Measurements from ENCODE around the gene FGF13. TPM values are rescaled to one million over a fixed set of nuclear protein-coding genes. Genes with fewer than 3 reads are reported as not detected.

The FGF13 gene
- 6.6 TPM for polyA plus RNA-seq (2012; ENCODE audit: insufficient read length, low read depth)

- TF ChIP-seq TAF1 (IDR thresholded peaks at IDR 0.05; ENCODE audit: borderline replicate concordance, insufficient read depth, low read length) (no peak), POLR2AphosphoS5 (IDR thresholded peaks at IDR 0.05; ENCODE audit: low read depth, low read length) (no peak), SIN3A (IDR thresholded peaks at IDR 0.05; ENCODE audit: borderline replicate concordance, insufficient read depth, low read length) (no peak), REST (IDR thresholded peaks at IDR 0.05; ENCODE audit: insufficient read depth in 1 of 2, low read depth in 2 of 2, low read length in 2 of 2) (no peak), FOXP2 (optimal IDR thresholded peaks at IDR 0.05; ENCODE audit: borderline replicate concordance, extremely low read depth, extremely low read length, insufficient read depth) (no peak)
Measured at GRCh38 chrX:138711399-138712347, at the start of gene FGF13. TSS of gene FGF13 (minus strand) at chrX:138711717. CDS start at chrX:138711003, 714 bp downstream.

GRCh38 chrX:138759217-138759943, 47.9 kb upstream of the FGF13 start:
- TF ChIP-seq FOXP2 (optimal IDR thresholded peaks at IDR 0.05; ENCODE audit: borderline replicate concordance, extremely low read depth, extremely low read length, insufficient read depth) (no peak), POLR2AphosphoS5 (IDR thresholded peaks at IDR 0.05; ENCODE audit: low read depth, low read length) (no peak), TAF1 (IDR thresholded peaks at IDR 0.05; ENCODE audit: borderline replicate concordance, insufficient read depth, low read length) (no peak), SIN3A (IDR thresholded peaks at IDR 0.05; ENCODE audit: borderline replicate concordance, insufficient read depth, low read length) (no peak), REST (IDR thresholded peaks at IDR 0.05; ENCODE audit: insufficient read depth in 1 of 2, low read depth in 2 of 2, low read length in 2 of 2) (no peak)

GRCh38 chrX:138756234-138756633, 44.7 kb upstream of the FGF13 start:
- no peak for TF ChIP-seq REST (IDR thresholded peaks at IDR 0.05; ENCODE audit: insufficient read depth in 1 of 2, low read depth in 2 of 2, low read length in 2 of 2)
- no peak for TF ChIP-seq TAF1 (IDR thresholded peaks at IDR 0.05; ENCODE audit: borderline replicate concordance, insufficient read depth, low read length)
- no peak for TF ChIP-seq POLR2AphosphoS5 (IDR thresholded peaks at IDR 0.05; ENCODE audit: low read depth, low read length)
- TF ChIP-seq FOXP2 (optimal IDR thresholded peaks at IDR 0.05; ENCODE audit: borderline replicate concordance, extremely low read depth, extremely low read length, insufficient read depth): no peak
- TF ChIP-seq SIN3A (IDR thresholded peaks at IDR 0.05; ENCODE audit: borderline replicate concordance, insufficient read depth, low read length): no peak

GRCh38 chrX:138754861-138755260, 43.3 kb upstream of the FGF13 start:
- TF ChIP-seq REST (IDR thresholded peaks at IDR 0.05; ENCODE audit: insufficient read depth in 1 of 2, low read depth in 2 of 2, low read length in 2 of 2) (no peak), POLR2AphosphoS5 (IDR thresholded peaks at IDR 0.05; ENCODE audit: low read depth, low read length) (no peak), FOXP2 (optimal IDR thresholded peaks at IDR 0.05; ENCODE audit: borderline replicate concordance, extremely low read depth, extremely low read length, insufficient read depth) (no peak), TAF1 (IDR thresholded peaks at IDR 0.05; ENCODE audit: borderline replicate concordance, insufficient read depth, low read length) (no peak), SIN3A (IDR thresholded peaks at IDR 0.05; ENCODE audit: borderline replicate concordance, insufficient read depth, low read length) (no peak)

All from PFSK-1 (cell line).